Measurements from ENCODE around the gene MUC4.

DNA sequence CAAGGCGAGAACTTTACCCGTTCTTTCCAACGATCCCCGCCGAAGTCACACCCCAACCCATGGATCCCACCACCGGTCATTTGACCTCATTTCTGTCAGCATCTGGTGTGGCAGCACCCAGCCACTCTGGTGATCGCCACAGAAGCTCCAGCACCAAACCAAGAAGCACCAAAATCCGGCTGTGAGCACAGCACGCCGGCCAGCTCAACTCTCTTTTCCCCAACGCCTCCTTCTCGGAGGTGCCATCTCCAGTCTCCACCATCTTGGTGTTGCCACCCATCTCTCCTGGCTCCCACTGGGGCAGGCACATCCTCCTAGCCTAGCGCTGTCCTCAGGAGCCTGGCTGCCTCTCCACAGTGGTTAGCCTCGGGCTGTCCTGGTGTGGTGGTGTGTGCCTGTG is 6.5 kb downstream of the MUC4 start:
- TF ChIP-seq, protein P1, sequence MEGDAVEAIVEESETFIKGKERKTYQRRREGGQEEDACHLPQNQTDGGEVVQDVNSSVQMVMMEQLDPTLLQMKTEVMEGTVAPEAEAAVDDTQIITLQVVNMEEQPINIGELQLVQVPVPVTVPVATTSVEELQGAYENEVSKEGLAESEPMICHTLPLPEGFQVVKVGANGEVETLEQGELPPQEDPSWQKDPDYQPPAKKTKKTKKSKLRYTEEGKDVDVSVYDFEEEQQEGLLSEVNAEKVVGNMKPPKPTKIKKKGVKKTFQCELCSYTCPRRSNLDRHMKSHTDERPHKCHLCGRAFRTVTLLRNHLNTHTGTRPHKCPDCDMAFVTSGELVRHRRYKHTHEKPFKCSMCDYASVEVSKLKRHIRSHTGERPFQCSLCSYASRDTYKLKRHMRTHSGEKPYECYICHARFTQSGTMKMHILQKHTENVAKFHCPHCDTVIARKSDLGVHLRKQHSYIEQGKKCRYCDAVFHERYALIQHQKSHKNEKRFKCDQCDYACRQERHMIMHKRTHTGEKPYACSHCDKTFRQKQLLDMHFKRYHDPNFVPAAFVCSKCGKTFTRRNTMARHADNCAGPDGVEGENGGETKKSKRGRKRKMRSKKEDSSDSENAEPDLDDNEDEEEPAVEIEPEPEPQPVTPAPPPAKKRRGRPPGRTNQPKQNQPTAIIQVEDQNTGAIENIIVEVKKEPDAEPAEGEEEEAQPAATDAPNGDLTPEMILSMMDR (IDR thresholded peaks at IDR 0.05): no peak
- no peak for TF ChIP-seq POLR2A (IDR thresholded peaks at IDR 0.05)

Data from Peyer's patch (tissue), 4 donors.